K562 (cell line): ENCODE results near the gene MOB4. TPM values are rescaled to one million over a fixed set of nuclear protein-coding genes. Genes with fewer than 3 reads are reported as not detected.

Experiments
- BRCA1 ChIP-seq, 2 experiments: fragments of 450-650 bp in 1 of 2; sonication (generic) in 1 of 2; formaldehyde crosslinking in 1 of 2; IDR thresholded peaks; 2 replicates each; pipeline versions ENCODE4 v1.5.0 to v1.6.1; 2017 to 2020; ENCODE audit warnings: mild to moderate bottlenecking in 1 of 2, missing genetic modification reagents in 1 of 2
- KAT8 ChIP-seq: fragments of 450-650 bp; IDR thresholded peaks from 2 replicates; pipeline ENCODE4 v1.6.1; 2016; ENCODE audit warnings: low read depth, mild to moderate bottlenecking
- LARP7 ChIP-seq: fragments of 450-650 bp; IDR thresholded peaks from 2 replicates; pipeline ENCODE4 v1.6.1; 2016
- ZNF146 ChIP-seq: IDR thresholded peaks from one replicate; pipeline ENCODE4 v1.6.1; 2018; ENCODE audit warnings: missing compliant biosample characterization; ENCODE audit not compliant: unreplicated experiment
- polyA plus RNA-seq, 8 experiments: library from polyadenylated mRNA; depleted of rRNA in 4 of 8; stranded (reverse) in 5 of 8; unstranded in 3 of 8; fragments of >200 nt; fragmentation: Nextera tagmentation in 2 of 8; fragmentation: Illumina TruSeq in 1 of 8; extraction: Ambion mirVana in 2 of 8; extraction: Trizol in 1 of 8; gene quantifications; 2 replicates each; pipeline versions ENCODE4 v1.2.1 to v1.2.3, GENCODE V29; 2011 to 2014; ENCODE audit warnings: inconsistent platforms in 1 of 8, missing spikeins in 1 of 8
- total RNA-seq, 7 experiments: library from RNA; depleted of rRNA in 6 of 7; stranded (reverse); fragments of >200 nt in 6 of 7; fragmentation: Illumina TruSeq in 2 of 7; extraction: Trizol in 2 of 7; gene quantifications; 2 replicates each; pipeline versions ENCODE4 v1.2.1 to v1.2.3, GENCODE V29; 2011 to 2021; ENCODE audit warnings: low replicate concordance in 1 of 7
- TF ChIP-seq, protein P1 (sequence below): IDR thresholded peaks from 2 replicates; pipeline ENCODE4 v1.6.1; 2011; ENCODE audit not compliant: insufficient read length; ENCODE audit errors: extremely low read depth
- TF ChIP-seq, protein P2 (sequence below), 2 experiments: fragments of 450-650 bp in 1 of 2; sonication (generic) in 1 of 2; formaldehyde crosslinking in 1 of 2; IDR thresholded peaks in 1 of 2; conservative IDR thresholded peaks in 1 of 2; 2 replicates each; pipeline versions ENCODE4 v1.6.1 to v1.8.1; 2016 to 2023; ENCODE audit warnings: mild to moderate bottlenecking in 2 of 2, moderate library complexity in 2 of 2, inconsistent platforms in 1 of 2, missing genetic modification reagents in 1 of 2
- TF ChIP-seq, protein P3 (sequence below): fragments of 200-600 bp; sonication (generic); IDR thresholded peaks from one replicate; pipeline ENCODE4 v1.6.1; 2012; ENCODE audit warnings: mild to moderate bottlenecking, low read depth, low read length, inconsistent platforms

MOB4 gene
- total and polyA plus RNA-seq, 9 of the 15 experiments (the other 6 are each of a cell fraction or from before 2014, with no cell fraction given), result 13.5 to 30.8 (median 22.2) TPM

DNA sequence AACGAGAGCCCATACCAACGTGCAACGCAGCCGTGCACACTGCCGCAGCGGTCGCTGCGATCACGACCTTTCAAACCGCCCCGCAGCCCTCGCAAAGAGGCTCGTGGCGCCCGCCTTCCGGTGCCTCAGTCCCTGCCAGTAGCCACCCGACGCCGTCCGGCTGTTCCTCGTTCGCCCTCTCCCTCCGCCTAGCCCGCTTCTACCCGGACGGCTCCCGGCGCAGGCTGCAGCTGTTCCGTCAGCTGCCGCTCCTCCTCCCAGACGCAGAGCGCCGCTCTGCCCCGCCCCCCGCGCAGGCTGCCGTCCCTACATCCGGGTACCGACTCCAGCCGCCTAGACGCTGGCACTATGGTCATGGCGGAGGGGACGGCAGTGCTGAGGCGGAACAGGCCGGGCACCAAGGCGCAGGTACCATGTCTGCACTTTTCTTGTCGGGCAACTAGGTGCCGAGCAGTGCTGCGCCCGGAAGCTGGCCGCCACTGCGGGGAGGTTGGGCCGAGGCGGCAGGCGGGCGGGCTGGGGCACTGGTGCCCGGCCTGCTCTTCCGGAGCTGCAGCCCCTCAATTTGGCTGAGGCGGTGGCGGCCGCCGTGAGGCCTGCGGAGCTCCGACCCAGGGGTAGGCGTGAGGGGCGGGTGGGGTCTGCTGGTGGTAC lies at the start of gene MOB4 (continued):
- peak; percentile 7 for TF ChIP-seq ZNF146 (CRISPR knock-in tag)
- TF ChIP-seq, protein P1, sequence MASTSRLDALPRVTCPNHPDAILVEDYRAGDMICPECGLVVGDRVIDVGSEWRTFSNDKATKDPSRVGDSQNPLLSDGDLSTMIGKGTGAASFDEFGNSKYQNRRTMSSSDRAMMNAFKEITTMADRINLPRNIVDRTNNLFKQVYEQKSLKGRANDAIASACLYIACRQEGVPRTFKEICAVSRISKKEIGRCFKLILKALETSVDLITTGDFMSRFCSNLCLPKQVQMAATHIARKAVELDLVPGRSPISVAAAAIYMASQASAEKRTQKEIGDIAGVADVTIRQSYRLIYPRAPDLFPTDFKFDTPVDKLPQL, result no peak
- no peak for TF ChIP-seq KAT8
- no peak for TF ChIP-seq BRCA1 (IDR thresholded peaks at IDR 0.05)
- TF ChIP-seq BRCA1 (CRISPR knock-in tag; IDR thresholded peaks at IDR 0.05), result no peak
- TF ChIP-seq, protein P2, sequence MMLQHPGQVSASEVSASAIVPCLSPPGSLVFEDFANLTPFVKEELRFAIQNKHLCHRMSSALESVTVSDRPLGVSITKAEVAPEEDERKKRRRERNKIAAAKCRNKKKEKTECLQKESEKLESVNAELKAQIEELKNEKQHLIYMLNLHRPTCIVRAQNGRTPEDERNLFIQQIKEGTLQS (IDR thresholded peaks at IDR 0.05), result no peak
- TF ChIP-seq, protein P2 (CRISPR knock-in tag; conservative IDR thresholded peaks at IDR 0.05), result no peak
- no peak for TF ChIP-seq LARP7
- TF ChIP-seq, protein P3, sequence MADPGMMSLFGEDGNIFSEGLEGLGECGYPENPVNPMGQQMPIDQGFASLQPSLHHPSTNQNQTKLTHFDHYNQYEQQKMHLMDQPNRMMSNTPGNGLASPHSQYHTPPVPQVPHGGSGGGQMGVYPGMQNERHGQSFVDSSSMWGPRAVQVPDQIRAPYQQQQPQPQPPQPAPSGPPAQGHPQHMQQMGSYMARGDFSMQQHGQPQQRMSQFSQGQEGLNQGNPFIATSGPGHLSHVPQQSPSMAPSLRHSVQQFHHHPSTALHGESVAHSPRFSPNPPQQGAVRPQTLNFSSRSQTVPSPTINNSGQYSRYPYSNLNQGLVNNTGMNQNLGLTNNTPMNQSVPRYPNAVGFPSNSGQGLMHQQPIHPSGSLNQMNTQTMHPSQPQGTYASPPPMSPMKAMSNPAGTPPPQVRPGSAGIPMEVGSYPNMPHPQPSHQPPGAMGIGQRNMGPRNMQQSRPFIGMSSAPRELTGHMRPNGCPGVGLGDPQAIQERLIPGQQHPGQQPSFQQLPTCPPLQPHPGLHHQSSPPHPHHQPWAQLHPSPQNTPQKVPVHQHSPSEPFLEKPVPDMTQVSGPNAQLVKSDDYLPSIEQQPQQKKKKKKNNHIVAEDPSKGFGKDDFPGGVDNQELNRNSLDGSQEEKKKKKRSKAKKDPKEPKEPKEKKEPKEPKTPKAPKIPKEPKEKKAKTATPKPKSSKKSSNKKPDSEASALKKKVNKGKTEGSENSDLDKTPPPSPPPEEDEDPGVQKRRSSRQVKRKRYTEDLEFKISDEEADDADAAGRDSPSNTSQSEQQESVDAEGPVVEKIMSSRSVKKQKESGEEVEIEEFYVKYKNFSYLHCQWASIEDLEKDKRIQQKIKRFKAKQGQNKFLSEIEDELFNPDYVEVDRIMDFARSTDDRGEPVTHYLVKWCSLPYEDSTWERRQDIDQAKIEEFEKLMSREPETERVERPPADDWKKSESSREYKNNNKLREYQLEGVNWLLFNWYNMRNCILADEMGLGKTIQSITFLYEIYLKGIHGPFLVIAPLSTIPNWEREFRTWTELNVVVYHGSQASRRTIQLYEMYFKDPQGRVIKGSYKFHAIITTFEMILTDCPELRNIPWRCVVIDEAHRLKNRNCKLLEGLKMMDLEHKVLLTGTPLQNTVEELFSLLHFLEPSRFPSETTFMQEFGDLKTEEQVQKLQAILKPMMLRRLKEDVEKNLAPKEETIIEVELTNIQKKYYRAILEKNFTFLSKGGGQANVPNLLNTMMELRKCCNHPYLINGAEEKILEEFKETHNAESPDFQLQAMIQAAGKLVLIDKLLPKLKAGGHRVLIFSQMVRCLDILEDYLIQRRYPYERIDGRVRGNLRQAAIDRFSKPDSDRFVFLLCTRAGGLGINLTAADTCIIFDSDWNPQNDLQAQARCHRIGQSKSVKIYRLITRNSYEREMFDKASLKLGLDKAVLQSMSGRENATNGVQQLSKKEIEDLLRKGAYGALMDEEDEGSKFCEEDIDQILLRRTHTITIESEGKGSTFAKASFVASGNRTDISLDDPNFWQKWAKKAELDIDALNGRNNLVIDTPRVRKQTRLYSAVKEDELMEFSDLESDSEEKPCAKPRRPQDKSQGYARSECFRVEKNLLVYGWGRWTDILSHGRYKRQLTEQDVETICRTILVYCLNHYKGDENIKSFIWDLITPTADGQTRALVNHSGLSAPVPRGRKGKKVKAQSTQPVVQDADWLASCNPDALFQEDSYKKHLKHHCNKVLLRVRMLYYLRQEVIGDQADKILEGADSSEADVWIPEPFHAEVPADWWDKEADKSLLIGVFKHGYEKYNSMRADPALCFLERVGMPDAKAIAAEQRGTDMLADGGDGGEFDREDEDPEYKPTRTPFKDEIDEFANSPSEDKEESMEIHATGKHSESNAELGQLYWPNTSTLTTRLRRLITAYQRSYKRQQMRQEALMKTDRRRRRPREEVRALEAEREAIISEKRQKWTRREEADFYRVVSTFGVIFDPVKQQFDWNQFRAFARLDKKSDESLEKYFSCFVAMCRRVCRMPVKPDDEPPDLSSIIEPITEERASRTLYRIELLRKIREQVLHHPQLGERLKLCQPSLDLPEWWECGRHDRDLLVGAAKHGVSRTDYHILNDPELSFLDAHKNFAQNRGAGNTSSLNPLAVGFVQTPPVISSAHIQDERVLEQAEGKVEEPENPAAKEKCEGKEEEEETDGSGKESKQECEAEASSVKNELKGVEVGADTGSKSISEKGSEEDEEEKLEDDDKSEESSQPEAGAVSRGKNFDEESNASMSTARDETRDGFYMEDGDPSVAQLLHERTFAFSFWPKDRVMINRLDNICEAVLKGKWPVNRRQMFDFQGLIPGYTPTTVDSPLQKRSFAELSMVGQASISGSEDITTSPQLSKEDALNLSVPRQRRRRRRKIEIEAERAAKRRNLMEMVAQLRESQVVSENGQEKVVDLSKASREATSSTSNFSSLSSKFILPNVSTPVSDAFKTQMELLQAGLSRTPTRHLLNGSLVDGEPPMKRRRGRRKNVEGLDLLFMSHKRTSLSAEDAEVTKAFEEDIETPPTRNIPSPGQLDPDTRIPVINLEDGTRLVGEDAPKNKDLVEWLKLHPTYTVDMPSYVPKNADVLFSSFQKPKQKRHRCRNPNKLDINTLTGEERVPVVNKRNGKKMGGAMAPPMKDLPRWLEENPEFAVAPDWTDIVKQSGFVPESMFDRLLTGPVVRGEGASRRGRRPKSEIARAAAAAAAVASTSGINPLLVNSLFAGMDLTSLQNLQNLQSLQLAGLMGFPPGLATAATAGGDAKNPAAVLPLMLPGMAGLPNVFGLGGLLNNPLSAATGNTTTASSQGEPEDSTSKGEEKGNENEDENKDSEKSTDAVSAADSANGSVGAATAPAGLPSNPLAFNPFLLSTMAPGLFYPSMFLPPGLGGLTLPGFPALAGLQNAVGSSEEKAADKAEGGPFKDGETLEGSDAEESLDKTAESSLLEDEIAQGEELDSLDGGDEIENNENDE, result no peak
